Small intestine (tissue), 7 donors: Measurements from ENCODE around the gene PNPLA2. TPM values are rescaled to one million over a fixed set of nuclear protein-coding genes. Genes with fewer than 3 reads are reported as not detected.

ENCODE experiments used
- DNase-seq, 2 donors: peaks; one replicate each; pipeline versions ENCODE4 v3.0.0 to v3.0.0-alpha.2; 2013
- FAIRE-seq: peaks from 2 replicates; lab custom pipeline; 2012; peaks lifted over from hg19 to GRCh38; lab: Jason Lieb, UNC
- H3K27ac ChIP-seq, 3 donors: one replicate each; pipeline ENCODE4 v1.5.1; 2013; ENCODE audit warnings: low read length in 2 of 3, mild to moderate bottlenecking in 2 of 3, control low read depth in 1 of 3, inconsistent platforms in 1 of 3, low read depth in 1 of 3, moderate library complexity in 1 of 3
- H3K27me3 ChIP-seq, 3 donors: one replicate each; pipeline ENCODE4 v1.6.1; 2013; ENCODE audit warnings: low read length in 3 of 3, inconsistent platforms in 1 of 3; ENCODE audit not compliant: control insufficient read depth in 3 of 3, insufficient read depth in 3 of 3
- H3K36me3 ChIP-seq, 3 donors: one replicate each; pipeline ENCODE4 v1.6.1; 2013; ENCODE audit warnings: low read length in 3 of 3, inconsistent platforms in 1 of 3, low read depth in 1 of 3, mild to moderate bottlenecking in 1 of 3, moderate library complexity in 1 of 3; ENCODE audit not compliant: control insufficient read depth in 3 of 3, insufficient read depth in 2 of 3
- H3K4me1 ChIP-seq, 3 donors: one replicate each; pipeline ENCODE4 v1.6.1; 2013; ENCODE audit warnings: low read length in 2 of 3, inconsistent platforms in 1 of 3, low read depth in 1 of 3, mild to moderate bottlenecking in 1 of 3, moderate library complexity in 1 of 3; ENCODE audit not compliant: control insufficient read depth in 3 of 3, insufficient read depth in 2 of 3
- H3K4me3 ChIP-seq, 3 donors: one replicate each; pipeline ENCODE4 v1.5.1; 2013; ENCODE audit warnings: low read length in 3 of 3, control low read depth in 1 of 3, inconsistent platforms in 1 of 3, low read depth in 1 of 3, mild to moderate bottlenecking in 1 of 3, moderate library complexity in 1 of 3
- H3K9me3 ChIP-seq, 2 donors: one replicate each; pipeline ENCODE4 v1.6.1; 2013; ENCODE audit warnings: low read depth in 1 of 2, low read length in 1 of 2; ENCODE audit not compliant: control insufficient read depth in 2 of 2, insufficient read depth in 1 of 2
- WGBS, 3 donors: extraction: QIAGEN DNeasy Blood & Tissue Kit; methylation state at CpG; one replicate each; pipeline ENCODE4 v1.1.7; 2013; 5-methylcytosine and 5-hydroxymethylcytosine counted together
- polyA plus RNA-seq, 4 donors: library from polyadenylated mRNA; stranded (reverse) in 3 of 4; unstranded in 1 of 4; fragments of 200-250 nt in 3 of 4; fragments of 120-200 nt in 1 of 4; gene quantifications; one replicate each; pipeline versions ENCODE4 v1.2.1 to v1.2.3, GENCODE V29; 2013
- donor health status: healthy with polysubstance abuse.
- donor health status: control.
- donor health status: control.
- donor health status: Bipolar disorder and iron deficiency.
- donor health status: healthy.

The PNPLA2 gene
- polyA plus RNA-seq, 4 donors, result 66.2 to 250 (median 162) TPM

GRCh38 chr11:833849-834311 lies 15.2 kb downstream of the PNPLA2 start:
- H3K27ac ChIP-seq, result peak overlapping the region; percentile 88 to 98 (median 96)
- peaks cover 2 to 71% (median 12%) of the 10 kb centered on the region in 3 donors for H3K4me1 ChIP-seq
- H3K9me3 ChIP-seq, result no peaks in the 10 kb centered on the region
- DNase-seq (peak; percentile 55 to 83), FAIRE-seq (no peak)
- peaks cover 0 to 15% (median 0%) of the 10 kb centered on the region in 3 donors for H3K27me3 ChIP-seq
- 19 to 40% (median 28%) methylated on average over 9 of the region's 9 CpGs for WGBS, 3 donors
- H3K36me3 ChIP-seq, result peaks cover 12 to 43% (median 14%) of the 10 kb centered on the region in 3 donors
- H3K4me3 ChIP-seq, result peak overlapping the region; percentile 51 to 80 (median 75)

- Histone ChIP-seq H3K27me3 (peaks cover 0 to 7% (median 0%) of the 10 kb centered on the region in 3 donors), H3K9me3 (no peaks in the 10 kb centered on the region), H3K36me3 (peaks cover 14 to 50% (median 15%) of the 10 kb centered on the region in 3 donors), H3K4me3 (peak overlapping the region in 2 of 3 donors; percentile 75 to 80), H3K4me1 (peaks cover 2 to 70% (median 10%) of the 10 kb centered on the region in 3 donors), H3K27ac (peak overlapping the region; percentile 88 to 98 (median 96))
- DNase-seq, result peak; percentile 84 to 89
- WGBS, 3 donors, result 12 to 36% (median 22%) methylated on average over 31 of the region's 31 CpGs
- FAIRE-seq, result no peak
Measured at GRCh38 chr11:834371-835316, 15.9 kb downstream of the PNPLA2 start.

- DNase-seq, result no peak
- H3K27ac ChIP-seq, result no peak overlapping the region
- H3K4me3 ChIP-seq, result no peak overlapping the region
- peaks cover 14 to 67% (median 15%) of the 10 kb centered on the region in 3 donors for H3K36me3 ChIP-seq
- H3K4me1 ChIP-seq, result peaks cover 6 to 64% (median 11%) of the 10 kb centered on the region in 3 donors
- WGBS, 3 donors, result 89 to 91% (median 90%) methylated on average over 11 to 14 of the region's 14 CpGs
- FAIRE-seq, result no peak
- no peaks in the 10 kb centered on the region for H3K27me3 ChIP-seq
- H3K9me3 ChIP-seq, result no peaks in the 10 kb centered on the region
Measured at GRCh38 chr11:836274-836673, 17.6 kb downstream of the PNPLA2 start.

- FAIRE-seq (no peak), DNase-seq (no peak)
- no peak overlapping the region for H3K4me3 ChIP-seq
Measured at GRCh38 chr11:836700-837099, 18.0 kb downstream of the PNPLA2 start.

GRCh38 chr11:837189-837989 lies 18.7 kb downstream of the PNPLA2 start:
- no peaks in the 10 kb centered on the region for H3K9me3 ChIP-seq
- H3K36me3 ChIP-seq, result peaks cover 14 to 67% (median 15%) of the 10 kb centered on the region in 3 donors
- H3K4me3 ChIP-seq, result no peak overlapping the region
- WGBS, 3 donors, result 84 to 90% (median 89%) methylated on average over 21 to 22 of the region's 22 CpGs
- H3K27me3 ChIP-seq, result no peaks in the 10 kb centered on the region
- no peak for DNase-seq
- FAIRE-seq, result no peak
- peak overlapping the region in 1 of 3 donors; percentile 30 for H3K27ac ChIP-seq
- H3K4me1 ChIP-seq, result peaks cover 4 to 54% (median 13%) of the 10 kb centered on the region in 3 donors

More at GRCh38 chr11:836700-837099, 18.0 kb downstream of the PNPLA2 start:
- 87 to 90% (median 90%) methylated on average over 9 of the region's 9 CpGs for WGBS, 3 donors
- Histone ChIP-seq H3K36me3 (peaks cover 14 to 67% (median 15%) of the 10 kb centered on the region in 3 donors), H3K9me3 (no peaks in the 10 kb centered on the region), H3K4me1 (peaks cover 6 to 61% (median 13%) of the 10 kb centered on the region in 3 donors), H3K27ac (peak overlapping the region in 1 of 3 donors; percentile 30), H3K27me3 (no peaks in the 10 kb centered on the region)

GRCh38 chr11:837990-838307 lies 19.2 kb downstream of the PNPLA2 start:
- H3K4me1 ChIP-seq, result peaks cover 4 to 53% (median 13%) of the 10 kb centered on the region in 3 donors
- no peak overlapping the region for H3K4me3 ChIP-seq
- peaks cover 14 to 67% (median 15%) of the 10 kb centered on the region in 3 donors for H3K36me3 ChIP-seq
- WGBS, 3 donors, result 72 to 93% (median 83%) methylated on average over 4 to 8 of the region's 8 CpGs
- H3K27me3 ChIP-seq, result no peaks in the 10 kb centered on the region
- no peaks in the 10 kb centered on the region for H3K9me3 ChIP-seq
- no peak overlapping the region for H3K27ac ChIP-seq
- DNase-seq (no peak), FAIRE-seq (no peak)

- peak overlapping the region; percentile 4 to 64 (median 32) for H3K27ac ChIP-seq
- FAIRE-seq (no peak), DNase-seq (peak; percentile 67 to 81)
- H3K4me3 ChIP-seq, result no peak overlapping the region
- WGBS, 3 donors, result 25 to 45% (median 42%) methylated on average over 15 to 17 of the region's 17 CpGs
- H3K27me3 ChIP-seq, result peaks cover 0 to 6% (median 0%) of the 10 kb centered on the region in 3 donors
- H3K9me3 ChIP-seq, result no peaks in the 10 kb centered on the region
- peaks cover 14 to 67% (median 15%) of the 10 kb centered on the region in 3 donors for H3K36me3 ChIP-seq
- H3K4me1 ChIP-seq, result peaks cover 4 to 59% (median 13%) of the 10 kb centered on the region in 3 donors
Measured at GRCh38 chr11:838441-839279, 19.9 kb downstream of the PNPLA2 start.
